BLaER1 treated with 17β-estradiol and CSF1 and Interleukin-3, amounts not matched to agents 10 nM and 100 nM (cell line): ENCODE measurements around the gene TRAPPC11.
"Not testable (repeated sequence)": the region's sequence is repeated elsewhere in the genome, so short reads cannot be mapped to it uniquely, and the experiment has no call there.

Experiments used
- H3K27ac ChIP-seq, 11 experiments: shearing (Covaris generic); formaldehyde crosslinking; 2 replicates each; pipeline ENCODE4 v1.8.1; 2022
- H3K27me3 ChIP-seq, 11 experiments: shearing (Covaris generic); formaldehyde crosslinking; 2 replicates each; pipeline ENCODE4 v1.8.1; 2022
- H3K36me3 ChIP-seq, 11 experiments: shearing (Covaris generic); formaldehyde crosslinking; 2 replicates each; pipeline ENCODE4 v1.8.1; 2022
- H3K4me1 ChIP-seq, 10 experiments: shearing (Covaris generic); formaldehyde crosslinking; 2 replicates each; pipeline ENCODE4 v1.8.1; 2022
- H3K4me2 ChIP-seq, 11 experiments: shearing (Covaris generic); formaldehyde crosslinking; 2 replicates each; pipeline ENCODE4 v1.8.1; 2022
- H3K4me3 ChIP-seq, 10 experiments: shearing (Covaris generic); formaldehyde crosslinking; 2 replicates each; pipeline ENCODE4 v1.8.1; 2022
- H3K9ac ChIP-seq, 11 experiments: shearing (Covaris generic); formaldehyde crosslinking; 2 replicates each; pipeline ENCODE4 v1.8.1; 2022
- H3K9me3 ChIP-seq, 11 experiments: shearing (Covaris generic); formaldehyde crosslinking; replicated peaks in 1 of 11; 2 replicates each; pipeline ENCODE4 v1.8.1; 2022
- H4K20me1 ChIP-seq, 11 experiments: shearing (Covaris generic); formaldehyde crosslinking; 2 replicates each; pipeline ENCODE4 v1.8.1; 2022
- Cebpa-rat ChIP-seq, 11 experiments: shearing (Covaris generic); IDR thresholded peaks; 2 replicates each; pipeline ENCODE4 v1.8.1; 2022

The TRAPPC11 gene

DNA sequence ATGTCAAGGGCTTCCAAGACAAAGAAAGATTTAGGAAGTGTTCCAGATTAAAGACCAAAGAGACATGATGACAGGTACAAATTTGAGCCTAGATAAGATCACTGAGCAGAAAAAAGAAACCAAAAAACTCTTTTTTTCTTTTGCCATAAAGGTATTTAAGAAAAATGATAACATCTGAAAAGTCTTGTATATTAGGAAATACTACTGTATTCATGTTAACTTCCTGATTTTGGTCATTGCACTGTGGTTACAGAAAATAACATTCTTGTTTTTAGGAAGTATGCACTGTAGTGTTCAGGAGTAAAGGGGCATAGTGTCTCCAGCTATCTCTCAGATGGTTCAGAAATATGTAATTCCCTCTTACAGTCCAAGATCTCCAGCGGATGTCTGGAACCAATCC lies 37.2 kb upstream of the TRAPPC11 start:
- Histone ChIP-seq H3K27me3 (no peaks in the 10 kb centered on the region), H3K9ac (peak overlapping the region in 4 of 11 experiments; percentile 46 to 60 (median 54); a peak in 7 of 22 replicates), H3K9me3 (no peaks in the 10 kb centered on the region), H3K36me3 (no peaks in the 10 kb centered on the region), H3K4me1 (peaks cover 0 to 28% (median 13%) of the 10 kb centered on the region in 10 experiments; a peak in 14 of 20 replicates), H4K20me1 (no peaks in the 10 kb centered on the region), H3K27ac (peak overlapping the region in 7 of 11 experiments; percentile 38 to 80 (median 67); a peak in 13 of 22 replicates), H3K4me2 (peak overlapping the region in 7 of 11 experiments; percentile 31 to 71 (median 48); a peak in 14 of 22 replicates), H3K4me3 (no peak overlapping the region)
- TF ChIP-seq Cebpa-rat (IDR thresholded peaks at IDR 0.05) = no peak

DNA sequence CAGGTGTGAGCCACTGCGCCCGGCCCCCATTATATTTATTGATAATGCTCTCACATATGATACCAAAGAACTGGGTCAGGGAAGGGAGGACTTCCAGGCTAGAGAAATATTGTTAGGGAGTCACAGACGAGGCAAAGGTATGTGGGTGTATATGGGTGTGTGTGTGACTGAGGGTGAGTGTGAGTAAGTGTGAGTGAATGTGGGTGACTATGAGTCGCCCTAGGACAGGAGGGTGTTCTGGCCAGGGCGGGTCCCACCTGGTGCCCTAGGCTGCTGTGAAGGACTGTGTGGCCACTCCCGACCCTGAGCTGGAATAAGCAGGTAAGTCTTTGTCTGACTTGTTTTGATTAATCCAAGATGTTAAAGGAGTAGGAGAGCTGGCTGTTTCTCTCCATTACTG lies 34.5 kb upstream of the TRAPPC11 start:
- peaks cover 0 to 23% (median 13%) of the 10 kb centered on the region in 10 experiments; a peak in 14 of 20 replicates for H3K4me1 ChIP-seq
- H3K27ac ChIP-seq = no peak overlapping the region
- no peak overlapping the region for H3K4me3 ChIP-seq
- H3K9me3 ChIP-seq = no peaks in the 10 kb centered on the region
- no peak for TF ChIP-seq Cebpa-rat (IDR thresholded peaks at IDR 0.05)
- H4K20me1 ChIP-seq = no peaks in the 10 kb centered on the region
- H3K36me3 ChIP-seq = no peaks in the 10 kb centered on the region
- H3K27me3 ChIP-seq = no peaks in the 10 kb centered on the region
- no peak overlapping the region for H3K4me2 ChIP-seq
- no peak overlapping the region for H3K9ac ChIP-seq

DNA sequence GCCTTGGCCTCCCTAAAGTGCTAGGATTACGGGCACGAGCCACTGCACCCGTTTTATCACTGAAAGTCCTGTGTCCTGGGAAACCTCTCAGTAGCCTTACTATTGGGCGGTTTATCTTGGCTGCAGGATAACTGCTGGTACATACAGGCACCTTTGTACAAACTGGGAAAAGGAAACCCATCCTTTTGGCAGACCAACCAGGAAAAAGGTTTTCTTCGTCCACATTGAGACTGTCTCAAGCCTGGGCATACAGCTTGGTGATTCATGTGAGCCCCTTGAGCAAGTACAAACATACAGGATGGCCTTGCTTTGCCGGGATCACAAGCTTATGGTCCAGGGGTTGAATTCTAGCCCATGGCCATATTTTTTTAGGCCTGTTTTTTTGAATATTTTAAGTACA lies 32.9 kb upstream of the TRAPPC11 start:
- H3K9me3 ChIP-seq = no peaks in the 10 kb centered on the region
- no peaks in the 10 kb centered on the region for H3K36me3 ChIP-seq
- no peak overlapping the region for H3K27ac ChIP-seq
- peaks cover 0 to 16% (median 13%) of the 10 kb centered on the region in 10 experiments; a peak in 14 of 20 replicates for H3K4me1 ChIP-seq
- H3K27me3 ChIP-seq = no peaks in the 10 kb centered on the region
- no peak overlapping the region for H3K9ac ChIP-seq
- H4K20me1 ChIP-seq = no peaks in the 10 kb centered on the region
- no peak for TF ChIP-seq Cebpa-rat (IDR thresholded peaks at IDR 0.05)
- no peak overlapping the region for H3K4me2 ChIP-seq
- H3K4me3 ChIP-seq = no peak overlapping the region

DNA sequence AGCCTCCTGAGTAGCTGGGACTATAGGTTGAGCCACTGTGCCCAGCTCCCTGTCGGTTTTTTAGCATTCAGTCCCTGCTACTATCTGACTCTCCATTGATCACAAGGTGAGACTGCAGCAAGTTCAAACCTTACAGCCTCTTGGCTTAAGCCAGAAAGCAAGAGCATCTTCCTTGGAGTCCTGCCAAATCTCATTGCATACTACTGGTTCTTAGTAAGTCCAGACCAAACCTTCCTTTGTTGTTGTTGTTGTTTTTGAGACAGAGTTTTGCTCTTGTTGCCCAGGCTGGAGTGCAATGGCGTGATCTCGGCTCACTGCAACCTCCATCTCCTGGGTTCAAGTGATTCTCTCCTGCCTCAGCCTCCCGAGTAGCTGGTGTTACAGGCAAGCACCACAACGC lies 31.8 kb upstream of the TRAPPC11 start:
- not testable (repeated sequence) for H3K4me3 ChIP-seq, H3K9me3 ChIP-seq, H3K27ac ChIP-seq, H3K4me1 ChIP-seq, H4K20me1 ChIP-seq, H3K9ac ChIP-seq, H3K27me3 ChIP-seq, H3K36me3 ChIP-seq, H3K4me2 ChIP-seq

DNA sequence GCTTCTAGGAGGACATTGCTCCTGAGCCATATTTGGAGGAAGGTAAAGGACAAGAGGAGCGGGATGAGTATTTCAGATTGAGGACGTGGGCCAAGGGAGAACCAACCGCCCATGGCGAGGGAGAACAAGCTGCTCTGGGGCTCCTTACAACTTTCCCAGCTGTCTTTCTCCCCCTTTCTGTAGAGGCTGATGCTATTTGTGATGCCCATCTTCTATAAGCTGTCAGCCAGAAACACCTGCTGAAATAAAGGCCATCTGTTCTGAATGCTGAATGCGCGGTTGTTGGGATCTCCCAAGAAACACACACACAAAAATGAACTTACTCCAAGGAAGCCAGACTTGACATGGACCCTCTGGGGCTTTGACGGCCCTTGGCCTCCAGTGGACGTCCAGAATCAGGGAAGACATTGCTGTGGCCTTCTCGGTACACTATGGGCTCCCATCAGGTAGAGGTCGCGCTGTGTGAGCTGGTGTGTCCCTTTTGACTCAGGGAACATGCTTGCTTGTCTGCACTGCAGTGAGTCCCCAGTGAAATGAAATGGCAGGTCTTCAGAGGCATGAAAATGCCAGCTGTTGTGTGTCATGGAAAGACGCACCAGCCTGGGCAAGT lies 31.0 kb upstream of the TRAPPC11 start:
- TF ChIP-seq Cebpa-rat (IDR thresholded peaks at IDR 0.05) = no peak
- no peak overlapping the region for H3K4me2 ChIP-seq
- no peak overlapping the region for H3K4me3 ChIP-seq

DNA sequence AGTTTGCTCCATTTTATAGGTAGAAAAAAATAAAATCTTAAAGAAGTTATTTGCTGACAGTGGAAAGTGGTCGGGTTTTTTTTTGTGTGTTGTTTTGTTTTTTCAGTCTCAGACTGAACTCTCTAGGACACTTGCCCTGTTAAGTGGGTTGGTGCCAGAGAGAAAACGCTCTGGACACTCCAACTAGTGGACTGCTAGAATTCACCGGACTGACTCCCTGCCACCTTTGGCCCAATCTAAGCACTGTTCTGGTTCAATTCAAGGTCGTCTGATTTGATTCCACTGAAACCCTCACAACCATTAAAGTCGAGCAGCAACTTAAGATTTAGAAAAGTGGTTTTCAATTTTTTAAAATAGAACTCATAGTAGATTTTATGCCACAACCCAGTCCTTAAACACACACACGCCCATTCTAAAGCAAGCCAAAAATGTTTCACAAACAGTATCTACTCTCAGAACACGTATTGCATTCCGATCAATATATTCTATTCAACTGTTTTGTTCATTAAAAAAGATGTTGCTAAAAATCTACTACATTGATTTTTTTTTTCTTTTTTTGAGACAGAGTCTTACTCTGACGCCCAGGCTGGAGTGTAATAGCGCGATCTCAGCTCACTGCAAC lies 27.4 kb upstream of the TRAPPC11 start:
- Histone ChIP-seq H3K9me3 (no peaks in the 10 kb centered on the region), H3K27me3 (no peaks in the 10 kb centered on the region), H3K27ac (no peak overlapping the region), H3K4me1 (peaks cover 0 to 5% (median 0%) of the 10 kb centered on the region in 10 experiments; a peak in 1 of 20 replicates), H3K36me3 (no peaks in the 10 kb centered on the region), H3K4me2 (no peak overlapping the region), H4K20me1 (no peaks in the 10 kb centered on the region), H3K4me3 (no peak overlapping the region), H3K9ac (no peak overlapping the region)
- TF ChIP-seq Cebpa-rat (IDR thresholded peaks at IDR 0.05) = no peak

More for the DNA sequence above, 31.0 kb upstream of the TRAPPC11 start:
- Histone ChIP-seq H3K27me3 (no peaks in the 10 kb centered on the region), H3K9ac (no peak overlapping the region), H3K36me3 (no peaks in the 10 kb centered on the region), H4K20me1 (no peaks in the 10 kb centered on the region), H3K4me1 (no peaks in the 10 kb centered on the region), H3K9me3 (no peaks in the 10 kb centered on the region), H3K27ac (no peak overlapping the region)

DNA sequence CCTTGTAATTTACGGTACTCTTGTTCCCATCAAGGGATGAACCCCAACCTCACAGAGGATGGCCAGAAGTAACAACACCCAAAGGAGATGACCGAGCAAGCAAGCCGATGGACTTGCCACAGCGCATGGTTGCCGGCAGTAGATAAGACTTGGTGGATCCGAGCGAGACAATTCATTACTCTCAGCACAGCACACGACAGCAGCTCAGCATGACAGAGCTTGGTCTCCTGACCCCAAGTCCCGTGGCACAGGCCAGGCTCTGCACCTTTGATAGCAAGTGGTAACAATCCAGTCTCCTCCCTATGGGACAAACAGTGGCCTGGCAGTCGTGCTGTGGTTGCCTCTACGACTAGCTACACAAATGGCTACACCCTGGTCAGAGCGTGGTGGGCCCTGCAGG lies 26.4 kb upstream of the TRAPPC11 start:
- Histone ChIP-seq H3K4me3 (no peak overlapping the region), H3K4me2 (no peak overlapping the region), H3K9ac (no peak overlapping the region), H4K20me1 (no peaks in the 10 kb centered on the region), H3K27ac (no peak overlapping the region), H3K4me1 (peaks cover 0 to 5% (median 0%) of the 10 kb centered on the region in 10 experiments; a peak in 1 of 20 replicates), H3K9me3 (no peaks in the 10 kb centered on the region), H3K36me3 (no peaks in the 10 kb centered on the region), H3K27me3 (no peaks in the 10 kb centered on the region)
- no peak for TF ChIP-seq Cebpa-rat (IDR thresholded peaks at IDR 0.05)

DNA sequence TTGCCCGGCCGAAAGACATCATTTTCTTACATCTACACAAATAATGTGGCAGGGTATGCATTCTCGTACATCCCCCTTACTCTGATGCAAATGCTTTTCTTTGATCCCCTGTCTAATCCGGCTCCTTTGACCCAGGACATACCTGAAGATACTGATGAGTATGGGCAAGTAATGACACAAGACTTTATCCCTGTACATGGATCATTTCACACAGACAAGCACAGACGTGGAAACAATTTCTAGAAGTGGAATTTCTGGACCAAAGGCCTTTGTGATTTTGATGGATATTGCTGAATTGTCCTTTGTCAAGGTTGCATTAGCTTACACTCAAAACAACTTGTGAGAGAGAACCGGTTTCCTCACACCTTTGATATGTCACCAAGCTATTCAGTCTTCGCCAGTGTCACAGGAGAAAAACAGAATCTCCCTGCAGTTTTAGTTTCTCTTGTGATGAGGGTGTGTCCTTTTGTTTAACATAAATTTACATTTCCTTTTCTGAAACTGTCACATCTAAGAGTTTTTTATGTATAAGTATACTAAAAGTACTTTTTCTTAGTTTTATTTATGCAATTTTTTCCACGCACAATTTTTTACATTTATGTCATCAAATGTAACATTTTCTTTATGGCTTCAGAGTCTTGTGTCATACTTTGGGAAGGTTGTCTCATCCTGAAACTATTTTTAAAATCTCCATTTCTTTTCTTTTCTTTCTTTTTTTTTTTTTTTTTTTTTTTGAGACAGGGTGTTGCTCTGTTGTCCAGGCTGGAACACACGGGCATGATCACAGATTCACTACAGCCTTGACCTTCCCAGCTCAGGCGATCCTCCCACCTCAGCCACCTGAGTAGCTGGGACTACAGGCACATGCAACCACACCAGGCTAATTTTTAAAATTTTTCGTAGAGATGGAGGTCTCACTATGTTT lies 25.4 kb upstream of the TRAPPC11 start:
- TF ChIP-seq Cebpa-rat (IDR thresholded peaks at IDR 0.05) = no peak
- Histone ChIP-seq H3K27me3 (no peaks in the 10 kb centered on the region), H3K4me2 (no peak overlapping the region), H3K9me3 (no peaks in the 10 kb centered on the region), H4K20me1 (no peaks in the 10 kb centered on the region), H3K4me1 (peaks cover 0 to 5% (median 0%) of the 10 kb centered on the region in 10 experiments; a peak in 1 of 20 replicates), H3K4me3 (no peak overlapping the region), H3K27ac (no peak overlapping the region), H3K36me3 (0 out of 22 replicates have a peak, but pooled peaks cover 0 to 1% (median 0%) of the 10 kb centered on the region in 11 experiments), H3K9ac (no peak overlapping the region)

DNA sequence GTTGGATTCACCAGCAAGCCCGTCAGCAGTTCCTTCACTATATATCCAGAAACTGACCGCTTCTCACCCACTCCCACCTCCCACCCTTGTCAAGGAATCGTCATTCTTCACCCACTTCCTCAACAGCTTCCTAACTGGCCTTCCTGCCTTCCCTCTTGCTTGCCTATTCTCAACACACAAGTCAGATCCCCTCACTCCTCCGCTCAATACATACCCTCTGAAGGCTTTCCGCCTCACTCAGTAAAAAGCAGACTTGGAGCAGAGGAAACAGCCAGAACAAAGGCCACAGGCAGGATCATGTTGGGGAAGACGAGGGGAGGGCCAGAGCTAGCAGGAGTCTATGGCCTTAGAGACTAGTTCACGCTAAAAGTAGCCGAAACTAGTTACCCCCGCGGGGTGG lies 23.8 kb upstream of the TRAPPC11 start:
- Histone ChIP-seq H3K36me3 (peaks cover 0 to 7% (median 4%) of the 10 kb centered on the region in 11 experiments; a peak in 2 of 22 replicates), H3K27ac (no peak overlapping the region)

More for the DNA sequence above, 23.8 kb upstream of the TRAPPC11 start:
- no peak overlapping the region for H3K4me3 ChIP-seq
- TF ChIP-seq Cebpa-rat (IDR thresholded peaks at IDR 0.05) = no peak
- no peaks in the 10 kb centered on the region for H3K27me3 ChIP-seq
- H3K4me2 ChIP-seq = peak overlapping the region in 1 of 11 experiments; percentile 16; a peak in 1 of 22 replicates
- no peaks in the 10 kb centered on the region for H3K9me3 ChIP-seq
- no peak overlapping the region for H3K9ac ChIP-seq
- H3K4me1 ChIP-seq = peaks cover 0 to 5% (median 0%) of the 10 kb centered on the region in 10 experiments; a peak in 1 of 20 replicates
- H4K20me1 ChIP-seq = no peaks in the 10 kb centered on the region
